ENCODE data around the gene DNAAF9. TPM values are rescaled to one million over a fixed set of nuclear protein-coding genes. Genes with fewer than 3 reads are reported as not detected.

DNAAF9 gene
- total and polyA plus RNA-seq, 8 donors, result 3.9 to 10.2 (median 5.1) TPM

DNA sequence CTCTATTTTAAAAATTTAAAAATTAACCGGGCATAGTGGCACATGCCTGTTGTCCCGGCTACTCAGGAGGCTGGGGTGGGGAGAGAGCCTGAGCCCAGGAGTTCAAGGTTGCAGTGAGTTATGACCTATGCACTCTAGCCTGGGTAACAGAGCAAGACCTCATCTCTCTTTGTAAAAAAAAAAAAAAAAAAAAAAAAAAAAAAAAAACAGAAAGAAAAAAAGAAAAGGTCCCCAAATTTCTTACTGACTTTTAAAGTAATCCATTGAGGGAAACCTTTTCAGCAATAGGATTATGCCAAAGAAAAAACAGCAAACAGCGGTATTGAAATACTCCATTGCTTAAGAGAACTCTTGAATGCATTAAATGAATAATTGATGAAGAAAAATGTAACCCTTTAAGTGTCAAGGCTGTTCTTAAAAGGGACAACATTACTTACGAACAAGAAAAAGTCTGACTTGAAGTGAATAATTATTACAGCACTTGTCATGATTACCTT, 6.0 kb upstream of the DNAAF9 start:
- no peaks in the 10 kb centered on the region for H3K27me3 ChIP-seq
- FAIRE-seq, result no peak
- no peak for DNase-seq
- no peaks in the 10 kb centered on the region for H3K36me3 ChIP-seq
- intact Hi-C loops (cut with DNase I), result no loop called here
- 57 to 61% methylated on average over 4 of the region's 4 CpGs for whole genome bisulfite sequencing, 2 donors
- H3K27ac ChIP-seq, result no peak overlapping the region
- ATAC-seq, result no peak
- no peaks in the 10 kb centered on the region for H3K4me1 ChIP-seq
- TF ChIP-seq, protein P1, sequence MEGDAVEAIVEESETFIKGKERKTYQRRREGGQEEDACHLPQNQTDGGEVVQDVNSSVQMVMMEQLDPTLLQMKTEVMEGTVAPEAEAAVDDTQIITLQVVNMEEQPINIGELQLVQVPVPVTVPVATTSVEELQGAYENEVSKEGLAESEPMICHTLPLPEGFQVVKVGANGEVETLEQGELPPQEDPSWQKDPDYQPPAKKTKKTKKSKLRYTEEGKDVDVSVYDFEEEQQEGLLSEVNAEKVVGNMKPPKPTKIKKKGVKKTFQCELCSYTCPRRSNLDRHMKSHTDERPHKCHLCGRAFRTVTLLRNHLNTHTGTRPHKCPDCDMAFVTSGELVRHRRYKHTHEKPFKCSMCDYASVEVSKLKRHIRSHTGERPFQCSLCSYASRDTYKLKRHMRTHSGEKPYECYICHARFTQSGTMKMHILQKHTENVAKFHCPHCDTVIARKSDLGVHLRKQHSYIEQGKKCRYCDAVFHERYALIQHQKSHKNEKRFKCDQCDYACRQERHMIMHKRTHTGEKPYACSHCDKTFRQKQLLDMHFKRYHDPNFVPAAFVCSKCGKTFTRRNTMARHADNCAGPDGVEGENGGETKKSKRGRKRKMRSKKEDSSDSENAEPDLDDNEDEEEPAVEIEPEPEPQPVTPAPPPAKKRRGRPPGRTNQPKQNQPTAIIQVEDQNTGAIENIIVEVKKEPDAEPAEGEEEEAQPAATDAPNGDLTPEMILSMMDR (IDR thresholded peaks at IDR 0.05), result no peak
- no peak overlapping the region for H3K4me3 ChIP-seq
- H3K9me3 ChIP-seq, result no peaks in the 10 kb centered on the region

DNA sequence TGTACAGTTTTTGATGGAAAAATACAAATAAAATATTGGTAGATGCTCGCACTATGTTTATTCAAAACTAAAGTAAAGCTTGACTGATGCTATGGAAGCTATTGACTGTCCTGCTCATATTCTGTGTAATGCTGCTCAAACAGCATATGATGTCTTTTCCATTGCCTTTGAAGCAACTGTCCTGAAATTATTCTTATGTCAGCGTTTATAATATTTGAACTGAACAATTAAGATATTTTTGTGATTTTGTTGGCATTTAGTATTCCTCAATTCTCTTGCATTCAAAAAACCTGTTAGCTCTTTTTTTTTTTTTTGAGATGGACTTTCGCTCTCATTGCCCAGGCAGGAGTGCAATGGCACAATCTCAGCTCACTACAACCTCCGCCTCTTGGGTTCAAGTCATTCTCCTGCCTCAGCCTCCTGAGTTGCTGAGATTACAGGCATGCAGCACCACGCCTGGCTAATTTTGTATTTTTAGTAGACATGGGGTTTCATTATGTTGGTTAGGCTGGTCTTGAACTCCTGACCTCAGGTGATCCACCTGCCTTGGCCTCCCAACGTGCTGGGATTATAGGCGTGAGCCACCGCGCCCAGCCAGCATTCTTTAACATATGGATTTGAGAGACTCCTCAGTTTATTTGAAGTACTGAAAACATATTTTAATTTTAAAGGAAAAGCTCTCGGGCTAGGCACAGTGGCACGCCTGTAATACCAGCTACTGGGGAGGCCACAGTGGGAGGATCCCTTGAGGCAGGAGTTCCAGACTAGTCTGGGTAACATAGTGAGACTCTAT, 5.3 kb upstream of the DNAAF9 start:
- Histone ChIP-seq H3K4me1 (no peaks in the 10 kb centered on the region), H3K4me3 (no peak overlapping the region), H3K36me3 (no peaks in the 10 kb centered on the region), H3K27me3 (no peaks in the 10 kb centered on the region), H3K27ac (no peak overlapping the region), H3K9me3 (no peaks in the 10 kb centered on the region)
- ATAC-seq, result no peak
- intact Hi-C loops (cut with DNase I), result no loop called here
- no peak for FAIRE-seq
- TF ChIP-seq, protein P1 (IDR thresholded peaks at IDR 0.05), result no peak
- 77 to 84% methylated on average over 11 of the region's 11 CpGs for WGBS, 2 donors
- DNase-seq, result no peak

DNA sequence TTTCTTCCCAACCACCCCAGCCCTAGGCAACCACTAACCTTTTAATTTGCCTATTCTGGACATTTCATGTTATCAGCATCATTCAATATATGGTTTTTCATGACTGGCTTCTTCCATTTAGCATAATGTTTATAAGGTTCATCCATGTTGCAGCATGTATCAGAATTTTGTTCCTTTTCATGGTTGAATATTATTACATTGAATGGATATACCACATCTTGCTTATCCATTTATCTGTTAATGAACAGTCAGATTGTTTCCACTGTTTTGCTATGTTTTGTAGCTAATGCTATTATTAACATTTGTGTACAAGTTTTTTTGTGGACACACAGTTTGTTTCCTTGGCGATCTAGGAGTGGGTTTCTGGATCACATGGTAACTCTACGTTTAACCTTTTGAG, 3.0 kb upstream of the DNAAF9 start:
- Histone ChIP-seq H3K27me3 (no peaks in the 10 kb centered on the region), H3K4me1 (peaks cover 0 to 10% (median 4%) of the 10 kb centered on the region in 3 donors), H3K27ac (no peak overlapping the region), H3K4me3 (no peak overlapping the region), H3K9me3 (no peaks in the 10 kb centered on the region), H3K36me3 (no peaks in the 10 kb centered on the region)
- ATAC-seq (no peak), DNase-seq (no peak), FAIRE-seq (no peak)
- TF ChIP-seq, protein P1 (IDR thresholded peaks at IDR 0.05), result no peak
- intact Hi-C loops (cut with DNase I), result no loop called here
- 85 to 90% methylated on average over 2 of the region's 2 CpGs for WGBS, 2 donors

DNA sequence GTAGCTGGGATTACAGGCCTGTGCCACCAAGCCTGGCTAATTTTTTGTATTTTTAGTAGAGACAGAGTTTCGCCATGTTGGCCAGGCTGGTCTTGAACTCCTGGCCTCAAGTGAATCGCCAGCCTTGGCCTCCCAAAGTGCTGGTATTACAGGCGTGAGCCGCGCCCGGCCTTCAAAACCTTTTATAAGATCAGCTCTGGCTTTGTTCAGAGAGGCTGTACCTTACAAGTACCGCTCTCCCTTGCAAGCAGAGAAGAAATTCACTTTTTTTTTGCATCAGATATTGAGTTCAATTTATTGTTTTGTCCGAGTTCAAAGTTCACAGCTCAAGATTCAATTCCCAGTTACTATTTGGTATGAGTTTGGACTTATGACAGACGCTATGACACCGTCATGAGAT, 1.9 kb upstream of the DNAAF9 start:
- peaks cover 0 to 13% (median 10%) of the 10 kb centered on the region in 3 donors for H3K4me1 ChIP-seq
- ATAC-seq (no peak), DNase-seq (no peak), FAIRE-seq (no peak)
- intact Hi-C loops (cut with DNase I), result no loop called here
- no peaks in the 10 kb centered on the region for H3K27me3 ChIP-seq
- 96% methylated on average over 10 of the region's 10 CpGs for whole genome bisulfite sequencing, 2 donors
- no peaks in the 10 kb centered on the region for H3K9me3 ChIP-seq
- H3K4me3 ChIP-seq, result peak overlapping the region in 1 of 4 donors; percentile 77
- peak overlapping the region in 3 of 4 donors; percentile 49 to 91 (median 87) for H3K27ac ChIP-seq
- TF ChIP-seq, protein P1 (IDR thresholded peaks at IDR 0.05), result no peak
- no peaks in the 10 kb centered on the region for H3K36me3 ChIP-seq

Data from pancreas (tissue), 10 donors.